ENCODE measurements around the gene IL3RA.

GRCh38 chrX:1321674-1322073 is 14.9 kb upstream of the IL3RA start:
- TF ChIP-seq POLR2AphosphoS5 (IDR thresholded peaks at IDR 0.05; ENCODE audit: low read depth, low read length) = no peak
- TF ChIP-seq, protein P1, sequence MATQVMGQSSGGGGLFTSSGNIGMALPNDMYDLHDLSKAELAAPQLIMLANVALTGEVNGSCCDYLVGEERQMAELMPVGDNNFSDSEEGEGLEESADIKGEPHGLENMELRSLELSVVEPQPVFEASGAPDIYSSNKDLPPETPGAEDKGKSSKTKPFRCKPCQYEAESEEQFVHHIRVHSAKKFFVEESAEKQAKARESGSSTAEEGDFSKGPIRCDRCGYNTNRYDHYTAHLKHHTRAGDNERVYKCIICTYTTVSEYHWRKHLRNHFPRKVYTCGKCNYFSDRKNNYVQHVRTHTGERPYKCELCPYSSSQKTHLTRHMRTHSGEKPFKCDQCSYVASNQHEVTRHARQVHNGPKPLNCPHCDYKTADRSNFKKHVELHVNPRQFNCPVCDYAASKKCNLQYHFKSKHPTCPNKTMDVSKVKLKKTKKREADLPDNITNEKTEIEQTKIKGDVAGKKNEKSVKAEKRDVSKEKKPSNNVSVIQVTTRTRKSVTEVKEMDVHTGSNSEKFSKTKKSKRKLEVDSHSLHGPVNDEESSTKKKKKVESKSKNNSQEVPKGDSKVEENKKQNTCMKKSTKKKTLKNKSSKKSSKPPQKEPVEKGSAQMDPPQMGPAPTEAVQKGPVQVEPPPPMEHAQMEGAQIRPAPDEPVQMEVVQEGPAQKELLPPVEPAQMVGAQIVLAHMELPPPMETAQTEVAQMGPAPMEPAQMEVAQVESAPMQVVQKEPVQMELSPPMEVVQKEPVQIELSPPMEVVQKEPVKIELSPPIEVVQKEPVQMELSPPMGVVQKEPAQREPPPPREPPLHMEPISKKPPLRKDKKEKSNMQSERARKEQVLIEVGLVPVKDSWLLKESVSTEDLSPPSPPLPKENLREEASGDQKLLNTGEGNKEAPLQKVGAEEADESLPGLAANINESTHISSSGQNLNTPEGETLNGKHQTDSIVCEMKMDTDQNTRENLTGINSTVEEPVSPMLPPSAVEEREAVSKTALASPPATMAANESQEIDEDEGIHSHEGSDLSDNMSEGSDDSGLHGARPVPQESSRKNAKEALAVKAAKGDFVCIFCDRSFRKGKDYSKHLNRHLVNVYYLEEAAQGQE (IDR thresholded peaks at IDR 0.05; ENCODE audit: insufficient read depth in 1 of 2, low read depth in 2 of 2, low read length in 2 of 2) = no peak
- no peak for TF ChIP-seq TAF1 (IDR thresholded peaks at IDR 0.05; ENCODE audit: borderline replicate concordance, insufficient read depth, low read length)
- TF ChIP-seq SIN3A (IDR thresholded peaks at IDR 0.05; ENCODE audit: borderline replicate concordance, insufficient read depth, low read length) = no peak
- no peak for TF ChIP-seq FOXP2 (optimal IDR thresholded peaks at IDR 0.05; ENCODE audit: borderline replicate concordance, extremely low read depth, extremely low read length, insufficient read depth)

Data from PFSK-1 (cell line).